DMS53 (cell line): ENCODE results near the gene CACNA2D3.
A peak's percentile ranks its signal among the peaks of the same experiment; 100 is the strongest.

Experiments used
- DNase-seq: peaks from one replicate; lab custom pipeline; 2025; lab: John Stamatoyannopoulos, UW

Gene CACNA2D3

GRCh38 chr3:54676087-54676486 is 553.7 kb downstream of the CACNA2D3 start:
- no peak for DNase-seq

GRCh38 chr3:54681706-54682105 is 559.4 kb downstream of the CACNA2D3 start:
- DNase-seq = no peak

GRCh38 chr3:54685213-54685612 is 562.9 kb downstream of the CACNA2D3 start:
- DNase-seq = no peak

GRCh38 chr3:54691289-54691771 is 569.0 kb downstream of the CACNA2D3 start:
- DNase-seq = no peak

- DNase-seq = peak; percentile 0
Observed at GRCh38 chr3:54696313-54696712, 574.0 kb downstream of the CACNA2D3 start.

GRCh38 chr3:54698054-54698453 is 575.7 kb downstream of the CACNA2D3 start:
- DNase-seq = no peak

- no peak for DNase-seq
Observed at GRCh38 chr3:54703923-54704322, 581.6 kb downstream of the CACNA2D3 start.

GRCh38 chr3:54705730-54706129 is 583.4 kb downstream of the CACNA2D3 start:
- DNase-seq = no peak

GRCh38 chr3:54706738-54707137 is 584.4 kb downstream of the CACNA2D3 start:
- DNase-seq = no peak

- DNase-seq = no peak
Observed at GRCh38 chr3:54709785-54710184, 587.4 kb downstream of the CACNA2D3 start.

- DNase-seq = no peak
Observed at GRCh38 chr3:54710954-54711353, 588.6 kb downstream of the CACNA2D3 start.

- DNase-seq = no peak
Observed at GRCh38 chr3:54712539-54712938, 590.2 kb downstream of the CACNA2D3 start.

GRCh38 chr3:54713031-54713430 is 590.7 kb downstream of the CACNA2D3 start:
- DNase-seq = no peak

- DNase-seq = no peak
Observed at GRCh38 chr3:54713455-54713854, 591.1 kb downstream of the CACNA2D3 start.

GRCh38 chr3:54714035-54714434 is 591.7 kb downstream of the CACNA2D3 start:
- DNase-seq = no peak

- no peak for DNase-seq
Observed at GRCh38 chr3:54717506-54717905, 595.2 kb downstream of the CACNA2D3 start.

- no peak for DNase-seq
Observed at GRCh38 chr3:54719914-54720313, 597.6 kb downstream of the CACNA2D3 start.

- DNase-seq = no peak
Observed at GRCh38 chr3:54720604-54721003, 598.3 kb downstream of the CACNA2D3 start.

- no peak for DNase-seq
Observed at GRCh38 chr3:54731732-54732445, 609.5 kb downstream of the CACNA2D3 start.

- no peak for DNase-seq
Observed at GRCh38 chr3:54733106-54734006, 611.0 kb downstream of the CACNA2D3 start.

- DNase-seq = no peak
Observed at GRCh38 chr3:54736459-54736858, 614.1 kb downstream of the CACNA2D3 start.

GRCh38 chr3:54743755-54744154 is 621.4 kb downstream of the CACNA2D3 start:
- DNase-seq = no peak

GRCh38 chr3:54744291-54744690 is 621.9 kb downstream of the CACNA2D3 start:
- no peak for DNase-seq
